GM18511 (cell line): ENCODE data around the gene SLC25A25.

Experiments used
- ATAC-seq: cut with Tn5 transposase; IDR thresholded peaks from one replicate; pipeline ENCODE4 v1.9.1; 2021; ENCODE audit warnings: mild to moderate bottlenecking, moderate library complexity; ENCODE audit not compliant: unreplicated experiment

The SLC25A25 gene

GRCh38 chr9:128143525-128144238 lies 75.7 kb downstream of the SLC25A25 start:
- ATAC-seq = no peak

- no peak for ATAC-seq
Measured at GRCh38 chr9:128144239-128145181, 76.5 kb downstream of the SLC25A25 start.

DNA sequence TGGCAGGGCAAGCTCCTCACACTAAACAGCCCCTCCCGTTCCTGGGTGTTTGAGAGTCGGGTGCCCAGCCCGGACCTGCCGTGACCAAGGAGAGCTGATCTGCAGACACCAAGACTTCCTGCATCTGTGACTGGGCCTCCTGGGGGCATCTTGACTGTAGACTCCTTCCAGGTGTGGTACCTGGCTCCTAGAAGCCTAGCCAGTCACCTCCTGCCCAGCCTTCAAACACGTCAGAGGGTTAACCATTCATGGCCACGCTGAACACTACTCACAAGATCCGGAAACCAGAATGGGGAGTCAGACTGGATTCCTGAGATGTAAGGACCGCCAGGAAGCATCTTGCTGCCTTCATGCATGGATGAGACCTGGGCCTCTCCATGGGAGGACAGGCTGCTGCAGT lies 77.5 kb downstream of the SLC25A25 start:
- ATAC-seq = no peak

- ATAC-seq = no peak
Measured at GRCh38 chr9:128145951-128146351, 77.9 kb downstream of the SLC25A25 start.

GRCh38 chr9:128146591-128147120 lies 78.6 kb downstream of the SLC25A25 start:
- ATAC-seq = no peak

GRCh38 chr9:128148509-128149000 lies 80.5 kb downstream of the SLC25A25 start:
- no peak for ATAC-seq

DNA sequence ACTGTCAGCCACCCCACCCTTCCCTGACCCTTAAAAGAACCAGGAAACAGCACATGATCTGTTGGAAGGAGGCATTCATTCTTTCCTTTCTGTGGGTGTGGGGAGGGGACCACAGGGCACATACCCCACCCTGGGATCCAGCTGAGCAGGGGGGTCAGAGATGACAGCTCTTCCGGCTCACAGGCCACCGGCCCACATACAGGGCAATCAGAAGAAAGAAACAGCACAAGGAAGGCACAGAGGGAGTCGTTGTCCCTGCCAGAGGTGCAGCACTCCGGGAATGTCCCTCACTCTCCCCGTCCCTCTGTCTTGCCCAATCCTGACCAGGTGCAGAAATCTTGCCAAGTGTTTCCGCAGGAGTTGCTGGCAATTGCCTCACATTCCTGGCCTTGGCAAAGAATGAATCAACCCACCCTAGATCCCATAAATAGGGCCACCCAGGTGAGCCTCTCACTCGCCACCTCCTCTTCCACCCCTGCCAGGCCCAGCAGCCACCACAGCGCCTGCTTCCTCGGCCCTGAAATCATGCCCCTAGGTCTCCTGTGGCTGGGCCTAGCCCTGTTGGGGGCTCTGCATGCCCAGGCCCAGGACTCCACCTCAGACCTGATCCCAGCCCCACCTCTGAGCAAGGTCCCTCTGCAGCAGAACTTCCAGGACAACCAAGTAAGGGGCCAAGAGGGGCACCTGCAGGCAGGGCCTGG lies 81.1 kb downstream of the SLC25A25 start, which contains the start of gene LCN2:
LCN2 (plus strand) TSS at position 453 of the 701 bp plus-strand sequence; CDS start at position 526, 73 bp downstream.
- no peak for ATAC-seq

DNA sequence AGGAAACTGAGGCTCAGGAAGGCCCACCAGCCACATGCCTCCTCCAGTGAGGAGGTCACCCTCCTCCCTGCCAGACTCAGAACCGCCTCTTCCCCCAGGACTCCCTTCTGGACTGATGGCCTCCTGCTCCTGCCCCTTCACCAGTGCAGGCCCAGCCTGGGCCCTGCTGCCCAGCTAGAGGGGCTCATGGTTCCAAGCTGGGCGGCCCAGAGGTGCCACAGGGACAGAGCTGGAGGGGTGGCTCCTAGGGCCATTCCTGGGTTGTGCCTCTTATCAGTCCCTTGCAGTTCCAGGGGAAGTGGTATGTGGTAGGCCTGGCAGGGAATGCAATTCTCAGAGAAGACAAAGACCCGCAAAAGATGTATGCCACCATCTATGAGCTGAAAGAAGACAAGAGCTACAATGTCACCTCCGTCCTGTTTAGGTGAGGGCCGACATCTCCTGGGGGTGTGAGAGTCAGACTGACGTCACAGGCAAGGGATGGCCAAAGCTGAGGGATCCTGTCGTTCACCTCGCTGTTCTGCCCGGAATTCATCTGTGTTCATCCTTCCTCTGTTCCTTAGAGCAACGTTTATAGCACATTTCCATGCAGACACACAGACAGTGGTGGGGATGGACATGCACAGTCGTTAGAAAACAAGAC lies 82.0 kb downstream of the SLC25A25 start:
- ATAC-seq = no peak

- ATAC-seq = no peak
Measured at GRCh38 chr9:128150594-128151308, 82.7 kb downstream of the SLC25A25 start.

DNA sequence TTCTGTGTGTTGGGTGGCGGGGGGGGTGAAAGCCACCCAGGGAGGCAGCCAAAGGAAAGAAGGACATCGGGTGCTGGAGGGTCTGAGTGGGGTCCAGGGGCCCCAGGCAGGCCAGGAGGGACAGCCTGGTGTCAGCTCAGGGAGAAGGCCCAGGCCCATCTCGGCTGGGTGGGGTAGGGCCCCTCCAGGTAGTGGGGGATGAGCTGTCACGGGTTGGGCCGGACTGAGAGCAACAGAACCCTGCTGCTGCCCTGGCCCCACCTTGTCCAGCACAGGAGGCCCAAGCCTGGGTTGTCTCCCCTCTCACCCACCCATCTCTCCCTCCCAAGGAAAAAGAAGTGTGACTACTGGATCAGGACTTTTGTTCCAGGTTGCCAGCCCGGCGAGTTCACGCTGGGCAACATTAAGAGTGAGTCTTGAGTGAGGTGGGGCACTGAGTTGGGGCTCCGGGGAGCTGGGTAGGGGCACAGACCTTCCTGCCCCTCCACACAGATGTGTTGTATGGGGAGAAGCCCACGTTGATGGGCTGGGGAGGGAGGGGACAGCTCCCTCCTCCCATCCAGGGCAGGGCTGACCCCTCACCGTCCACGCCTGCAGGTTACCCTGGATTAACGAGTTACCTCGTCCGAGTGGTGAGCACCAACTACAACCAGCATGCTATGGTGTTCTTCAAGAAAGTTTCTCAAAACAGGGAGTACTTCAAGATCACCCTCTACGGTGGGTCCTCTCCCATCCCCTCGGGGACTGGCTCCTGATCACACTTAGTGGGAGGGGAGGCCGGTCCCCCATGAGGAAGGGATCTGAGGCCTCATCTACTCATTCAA lies 83.5 kb downstream of the SLC25A25 start:
- ATAC-seq = no peak

DNA sequence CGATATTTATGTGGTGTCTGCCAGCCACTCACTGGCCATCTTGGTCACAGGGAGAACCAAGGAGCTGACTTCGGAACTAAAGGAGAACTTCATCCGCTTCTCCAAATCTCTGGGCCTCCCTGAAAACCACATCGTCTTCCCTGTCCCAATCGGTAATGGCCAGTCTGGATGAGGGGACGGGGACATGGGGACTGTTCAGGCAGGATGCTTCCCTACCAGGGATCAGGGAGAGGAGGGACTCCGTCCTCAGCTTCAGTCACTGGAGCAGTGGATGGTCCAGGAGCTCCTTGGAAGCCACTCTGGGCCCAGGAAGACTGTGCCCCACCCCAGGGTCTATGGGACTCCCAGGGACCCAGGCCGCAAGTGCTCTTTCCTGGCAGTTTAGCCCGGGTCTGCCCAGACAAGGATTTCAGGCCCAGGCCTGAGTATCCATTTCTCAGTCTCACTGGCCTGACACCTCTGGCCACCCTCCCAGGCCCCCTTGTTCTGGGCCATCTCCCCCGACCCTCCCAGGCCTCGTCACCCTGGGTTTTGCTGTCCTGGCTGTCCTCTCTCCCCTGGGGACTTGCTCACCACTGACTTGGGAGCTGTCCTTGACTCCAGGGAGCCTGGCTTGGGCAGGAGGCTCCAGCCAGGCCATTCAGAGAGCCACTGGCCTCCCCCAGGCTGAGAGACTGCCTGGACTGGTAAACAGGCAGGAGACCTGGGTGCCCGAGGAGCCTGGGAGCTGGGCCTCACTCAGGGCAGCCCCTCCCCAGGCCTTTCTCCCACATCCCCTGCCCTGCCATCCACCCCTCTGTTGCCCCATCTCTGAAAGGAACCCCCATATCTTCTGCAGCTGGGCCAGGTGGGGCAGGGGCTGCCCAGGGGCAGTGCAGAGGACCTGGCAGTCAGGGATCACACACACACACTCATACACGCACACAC lies 84.4 kb downstream of the SLC25A25 start:
- no peak for ATAC-seq

DNA sequence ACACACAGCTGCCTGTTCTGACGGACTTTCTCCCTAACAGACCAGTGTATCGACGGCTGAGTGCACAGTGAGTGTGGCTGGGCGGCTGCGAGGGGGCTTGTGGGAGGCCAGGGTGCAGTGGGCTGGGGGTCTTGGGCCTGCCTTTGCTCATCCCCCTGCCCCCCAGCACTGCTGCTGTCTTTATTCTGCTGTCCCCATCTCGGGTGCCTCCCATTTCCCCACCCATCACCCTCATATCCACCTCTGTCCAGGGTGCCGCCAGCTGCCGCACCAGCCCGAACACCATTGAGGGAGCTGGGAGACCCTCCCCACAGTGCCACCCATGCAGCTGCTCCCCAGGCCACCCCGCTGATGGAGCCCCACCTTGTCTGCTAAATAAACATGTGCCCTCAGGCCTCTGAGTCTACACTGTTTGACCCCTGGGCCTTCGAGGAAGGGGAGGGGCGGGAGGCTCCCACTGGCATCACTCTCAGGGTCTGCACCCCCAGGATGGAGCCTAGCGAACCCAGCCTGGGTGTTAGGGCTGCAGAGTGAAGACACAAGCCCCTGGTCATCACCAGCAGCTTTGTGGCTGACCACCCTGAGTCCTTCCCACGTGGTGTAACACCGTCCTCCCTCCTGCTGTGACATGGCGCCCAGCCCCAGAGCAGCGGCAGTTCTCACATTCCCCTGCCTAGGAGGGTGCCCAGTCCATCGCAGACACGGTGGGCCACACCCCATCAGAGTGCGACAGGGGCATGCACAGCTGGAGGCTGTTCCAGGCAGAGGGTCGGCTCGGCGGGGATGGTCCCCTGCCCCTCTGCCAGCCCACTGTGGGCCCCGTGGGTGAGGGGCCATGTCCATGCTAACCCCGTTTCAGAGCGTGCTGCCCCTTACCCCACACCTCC lies 85.3 kb downstream of the SLC25A25 start:
- no peak for ATAC-seq

DNA sequence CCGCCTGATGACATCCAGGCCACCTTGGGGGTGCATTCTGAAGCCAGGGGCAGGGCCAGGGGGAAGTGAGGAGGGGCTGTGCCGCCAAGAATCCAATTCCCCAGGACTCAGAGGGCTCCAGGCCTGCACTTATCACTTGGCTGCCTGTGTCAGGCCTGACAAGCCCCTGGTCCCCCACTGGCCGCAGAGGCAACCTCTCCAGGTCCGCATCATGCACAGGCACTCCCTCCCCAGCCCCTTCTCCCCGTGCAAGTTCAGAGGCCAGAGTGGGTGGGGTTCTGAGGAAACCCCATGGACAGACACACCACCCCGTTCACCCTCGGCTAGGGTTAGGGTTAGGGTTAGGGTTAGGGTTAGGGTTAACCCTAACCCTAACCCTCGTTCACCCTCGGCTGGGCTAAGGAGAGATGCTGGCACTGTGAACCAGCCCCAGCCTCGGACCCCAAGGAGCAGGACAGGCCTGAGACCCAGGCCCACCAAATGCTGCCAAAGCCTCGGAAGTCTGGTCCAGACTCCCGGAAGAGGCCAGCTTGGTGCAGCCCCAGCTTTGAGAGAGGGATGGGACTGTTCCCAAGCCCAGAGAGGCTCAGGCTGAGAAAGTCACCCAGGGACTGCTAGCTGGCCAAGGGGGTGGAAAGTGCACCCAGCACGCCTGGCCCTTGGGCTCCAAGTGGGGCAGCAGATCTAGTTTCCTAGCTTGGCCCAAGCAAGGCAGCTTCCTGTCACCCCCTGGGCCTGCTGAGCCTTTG lies 86.1 kb downstream of the SLC25A25 start:
- ATAC-seq = no peak

GRCh38 chr9:128155736-128156500 lies 87.9 kb downstream of the SLC25A25 start:
- ATAC-seq = no peak
